HUES48 (cell line): ENCODE measurements around the gene TTLL3.
A peak's percentile ranks its signal among the peaks of the same experiment; 100 is the strongest.

Experiments used
- H3K27ac ChIP-seq: one replicate; pipeline ENCODE4 v1.7.0; 2013; ENCODE audit warnings: low read depth, low read length, inconsistent platforms
- H3K27me3 ChIP-seq: 2 replicates; pipeline ENCODE4 v1.6.1; 2013; ENCODE audit warnings: mild to moderate bottlenecking, low read length; ENCODE audit not compliant: control insufficient read depth, insufficient read depth
- H3K36me3 ChIP-seq: 2 replicates; pipeline ENCODE4 v1.6.1; 2013; ENCODE audit warnings: low read length; ENCODE audit not compliant: control insufficient read depth, insufficient read depth
- H3K4me1 ChIP-seq: 2 replicates; pipeline ENCODE4 v1.6.1; 2013; ENCODE audit warnings: mild to moderate bottlenecking, low read length; ENCODE audit not compliant: control insufficient read depth, insufficient read depth
- H3K4me3 ChIP-seq: 2 replicates; pipeline ENCODE4 v1.5.1; 2013; ENCODE audit warnings: mild to moderate bottlenecking, low read depth, low read length
- H3K9ac ChIP-seq: 2 replicates; pipeline ENCODE4 v1.6.1; 2013; ENCODE audit warnings: mild to moderate bottlenecking, low read depth, low read length, moderate library complexity
- H3K9me3 ChIP-seq: 2 replicates; pipeline ENCODE4 v1.6.1; 2013; ENCODE audit warnings: low read length; ENCODE audit not compliant: control insufficient read depth, insufficient read depth

Gene TTLL3

GRCh38 chr3:9808345-9809037, 1.6 kb upstream of the TTLL3 start:
- Histone ChIP-seq H3K36me3 (peaks cover 42% of the 10 kb centered on the region), H3K9me3 (no peaks in the 10 kb centered on the region), H3K27ac (peak overlapping the region; percentile 40), H3K27me3 (peaks cover 16% of the 10 kb centered on the region), H3K4me1 (peaks cover 12% of the 10 kb centered on the region; the same call in 1 of the 2 replicates), H3K9ac (no peak overlapping the region), H3K4me3 (no peak overlapping the region)

GRCh38 chr3:9809239-9809614, 835 bp upstream of the TTLL3 start:
- H3K4me1 ChIP-seq = peaks cover 12% of the 10 kb centered on the region; the same call in 1 of the 2 replicates
- H3K4me3 ChIP-seq = peak overlapping the region; percentile 74
- H3K27ac ChIP-seq = peak overlapping the region; percentile 41
- no peaks in the 10 kb centered on the region for H3K9me3 ChIP-seq
- no peak overlapping the region; the same call in 1 of the 2 replicates for H3K9ac ChIP-seq
- H3K27me3 ChIP-seq = peaks cover 16% of the 10 kb centered on the region
- peaks cover 35% of the 10 kb centered on the region for H3K36me3 ChIP-seq

GRCh38 chr3:9810433-9810770, 340 bp downstream of the TTLL3 start:
- Histone ChIP-seq H3K9me3 (no peaks in the 10 kb centered on the region), H3K36me3 (peaks cover 23% of the 10 kb centered on the region), H3K27me3 (peaks cover 16% of the 10 kb centered on the region), H3K27ac (no peak overlapping the region), H3K4me1 (peaks cover 12% of the 10 kb centered on the region; the same call in 1 of the 2 replicates), H3K9ac (no peak overlapping the region; the same call in 1 of the 2 replicates), H3K4me3 (peak overlapping the region; percentile 74)

GRCh38 chr3:9810846-9811245, 784 bp downstream of the TTLL3 start:
- H3K36me3 ChIP-seq = peaks cover 18% of the 10 kb centered on the region
- H3K4me1 ChIP-seq = peaks cover 12% of the 10 kb centered on the region; the same call in 1 of the 2 replicates
- H3K27me3 ChIP-seq = peaks cover 16% of the 10 kb centered on the region
- peak overlapping the region; percentile 74 for H3K4me3 ChIP-seq
- no peak overlapping the region for H3K27ac ChIP-seq
- no peak overlapping the region for H3K9ac ChIP-seq
- no peaks in the 10 kb centered on the region for H3K9me3 ChIP-seq

- H3K4me3 ChIP-seq = no peak overlapping the region
- no peak overlapping the region for H3K9ac ChIP-seq
- peaks cover 12% of the 10 kb centered on the region; the same call in 1 of the 2 replicates for H3K4me1 ChIP-seq
- peaks cover 16% of the 10 kb centered on the region for H3K27me3 ChIP-seq
- H3K36me3 ChIP-seq = no peaks in the 10 kb centered on the region
- no peaks in the 10 kb centered on the region for H3K9me3 ChIP-seq
- no peak overlapping the region for H3K27ac ChIP-seq
Measured at GRCh38 chr3:9812870-9813483, 2.9 kb downstream of the TTLL3 start.

- no peak overlapping the region for H3K9ac ChIP-seq
- no peak overlapping the region for H3K4me3 ChIP-seq
- H3K4me1 ChIP-seq = no peaks in the 10 kb centered on the region
- H3K36me3 ChIP-seq = no peaks in the 10 kb centered on the region
- no peaks in the 10 kb centered on the region for H3K9me3 ChIP-seq
- peaks cover 9% of the 10 kb centered on the region for H3K27me3 ChIP-seq
- no peak overlapping the region for H3K27ac ChIP-seq
Measured at GRCh38 chr3:9815986-9816385, 5.9 kb downstream of the TTLL3 start.

GRCh38 chr3:9817436-9817835, 7.4 kb downstream of the TTLL3 start:
- H3K27ac ChIP-seq = no peak overlapping the region
- no peaks in the 10 kb centered on the region for H3K27me3 ChIP-seq
- H3K36me3 ChIP-seq = no peaks in the 10 kb centered on the region
- no peak overlapping the region for H3K4me3 ChIP-seq
- H3K4me1 ChIP-seq = no peaks in the 10 kb centered on the region
- no peak overlapping the region for H3K9ac ChIP-seq
- no peaks in the 10 kb centered on the region for H3K9me3 ChIP-seq

GRCh38 chr3:9818666-9819335, 8.7 kb downstream of the TTLL3 start:
- H3K9me3 ChIP-seq = no peaks in the 10 kb centered on the region
- no peaks in the 10 kb centered on the region for H3K36me3 ChIP-seq
- no peaks in the 10 kb centered on the region for H3K4me1 ChIP-seq
- no peaks in the 10 kb centered on the region for H3K27me3 ChIP-seq
- no peak overlapping the region for H3K27ac ChIP-seq
- H3K4me3 ChIP-seq = no peak overlapping the region
- H3K9ac ChIP-seq = no peak overlapping the region

GRCh38 chr3:9820543-9820942, 10.5 kb downstream of the TTLL3 start:
- H3K4me1 ChIP-seq = no peaks in the 10 kb centered on the region
- no peaks in the 10 kb centered on the region for H3K36me3 ChIP-seq
- H3K9me3 ChIP-seq = no peaks in the 10 kb centered on the region
- H3K4me3 ChIP-seq = no peak overlapping the region
- no peak overlapping the region for H3K27ac ChIP-seq
- no peak overlapping the region for H3K9ac ChIP-seq
- H3K27me3 ChIP-seq = no peaks in the 10 kb centered on the region

- Histone ChIP-seq H3K36me3 (no peaks in the 10 kb centered on the region), H3K9ac (no peak overlapping the region), H3K27ac (no peak overlapping the region), H3K4me3 (no peak overlapping the region), H3K4me1 (no peaks in the 10 kb centered on the region), H3K9me3 (no peaks in the 10 kb centered on the region), H3K27me3 (no peaks in the 10 kb centered on the region)
Measured at GRCh38 chr3:9820946-9821345, 10.9 kb downstream of the TTLL3 start.

- Histone ChIP-seq H3K27ac (no peak overlapping the region), H3K36me3 (no peaks in the 10 kb centered on the region), H3K4me1 (no peaks in the 10 kb centered on the region), H3K9ac (no peak overlapping the region), H3K4me3 (no peak overlapping the region), H3K27me3 (no peaks in the 10 kb centered on the region), H3K9me3 (no peaks in the 10 kb centered on the region)
Measured at GRCh38 chr3:9825451-9826040, 15.5 kb downstream of the TTLL3 start.
